ENCODE data around the gene MCM3AP. TPM values are rescaled to one million over a fixed set of nuclear protein-coding genes. Genes with fewer than 3 reads are reported as not detected.

MCM3AP gene
- total and polyA plus RNA-seq, 9 of the 15 experiments (the other 6 are each of a cell fraction or from before 2014, with no cell fraction given): 6.5 to 179 (median 69.6) TPM

GRCh38 chr21:46265736-46266525, 19.5 kb downstream of the MCM3AP start:
- no peak overlapping the region for H3K4me2 ChIP-seq (ENCODE audit: insufficient read depth, low read length)
- H3K4me3 ChIP-seq: no peak overlapping the region
- no peak overlapping the region for H3K27ac ChIP-seq (ENCODE audit: extremely low read depth, low read depth, low read length)
- no peaks in the 10 kb centered on the region for H3K79me2 ChIP-seq (ENCODE audit: control insufficient read depth, insufficient read depth, low read length)
- no peak overlapping the region for H2AFZ ChIP-seq (ENCODE audit: low read depth, low read length)
- no peak; the same call in 2 of the 3 replicates for ATAC-seq
- 0 out of 2 replicates have a peak, but pooled peaks cover 8% of the 10 kb centered on the region for H4K20me1 ChIP-seq (replicated peaks; ENCODE audit: control insufficient read depth, insufficient read depth, low read length)
- in situ Hi-C loops (cut with MboI): no loop called here
- ChIA-PET POLR2A (interaction anchor here (0.6 to 2.8 kb wide), 6 partner anchors 9 to 26 kb away, joined by 3 to 16 read pairs (median 5); no protein-coding TSS in a partner anchor), CTCF (ENCODE audit: low intra/inter-chr PET ratio) (no interaction called here)
- H3K9me1 ChIP-seq (ENCODE audit: control insufficient read depth, insufficient read depth, low read length): peaks cover 7% of the 10 kb centered on the region
- H3K36me3 ChIP-seq (ENCODE audit: control insufficient read depth, insufficient read depth, low read length): peaks cover 88% of the 10 kb centered on the region
- peak overlapping the region in 1 of 2 experiments; percentile 70; a peak in 2 of 4 replicates for H3K9ac ChIP-seq (ENCODE audit: insufficient read depth in 1 of 2, low read depth in 2 of 2, low read length in 2 of 2)
- H3K4me1 ChIP-seq (replicated peaks in 1 of 2; ENCODE audit: control insufficient read depth in 2 of 2, insufficient read depth in 2 of 2, low read length in 2 of 2): peaks cover 0 to 22% of the 10 kb centered on the region in 2 experiments; a peak in 3 of 5 replicates
- no peaks in the 10 kb centered on the region for H3K27me3 ChIP-seq (ENCODE audit: control insufficient read depth in 2 of 2, insufficient read depth in 2 of 2, low read length in 2 of 2)
- WGBS (ENCODE audit: insufficient coverage, low coverage, missing lambda C conversion rate): 88% methylated on average over 25 of the region's 26 CpGs
- no peak for DNase-seq (ENCODE audit: extremely low read depth in 1 of 4, low spot score in 3 of 4)
- intact Hi-C loops (cut with micrococcal nuclease): no loop called here
- BruUV-seq (replicated peaks): no TSS peak
- H3K9me3 ChIP-seq (replicated peaks; ENCODE audit: control insufficient read depth, insufficient read depth, low read depth, low read length): no peaks in the 10 kb centered on the region
- FAIRE-seq: no peak
- no peak for TF ChIP-seq MYC (IDR thresholded peaks at IDR 0.05; ENCODE audit: low read depth, low read length)
- TF ChIP-seq MYC (CRISPR knock-in tag; IDR thresholded peaks at IDR 0.05; ENCODE audit: borderline replicate concordance, low read depth): no peak
- no peak for TF ChIP-seq ZNF584 (CRISPR knock-in tag; IDR thresholded peaks at IDR 0.05; ENCODE audit: low read depth)
- TF ChIP-seq GTF2A2 (tag; IDR thresholded peaks at IDR 0.05): no peak
- TF ChIP-seq, protein P1, sequence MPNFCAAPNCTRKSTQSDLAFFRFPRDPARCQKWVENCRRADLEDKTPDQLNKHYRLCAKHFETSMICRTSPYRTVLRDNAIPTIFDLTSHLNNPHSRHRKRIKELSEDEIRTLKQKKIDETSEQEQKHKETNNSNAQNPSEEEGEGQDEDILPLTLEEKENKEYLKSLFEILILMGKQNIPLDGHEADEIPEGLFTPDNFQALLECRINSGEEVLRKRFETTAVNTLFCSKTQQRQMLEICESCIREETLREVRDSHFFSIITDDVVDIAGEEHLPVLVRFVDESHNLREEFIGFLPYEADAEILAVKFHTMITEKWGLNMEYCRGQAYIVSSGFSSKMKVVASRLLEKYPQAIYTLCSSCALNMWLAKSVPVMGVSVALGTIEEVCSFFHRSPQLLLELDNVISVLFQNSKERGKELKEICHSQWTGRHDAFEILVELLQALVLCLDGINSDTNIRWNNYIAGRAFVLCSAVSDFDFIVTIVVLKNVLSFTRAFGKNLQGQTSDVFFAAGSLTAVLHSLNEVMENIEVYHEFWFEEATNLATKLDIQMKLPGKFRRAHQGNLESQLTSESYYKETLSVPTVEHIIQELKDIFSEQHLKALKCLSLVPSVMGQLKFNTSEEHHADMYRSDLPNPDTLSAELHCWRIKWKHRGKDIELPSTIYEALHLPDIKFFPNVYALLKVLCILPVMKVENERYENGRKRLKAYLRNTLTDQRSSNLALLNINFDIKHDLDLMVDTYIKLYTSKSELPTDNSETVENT (CRISPR knock-in tag; IDR thresholded peaks at IDR 0.05): no peak
- TF ChIP-seq SRSF3 (IDR thresholded peaks at IDR 0.05; ENCODE audit: insufficient read depth, low read length): no peak
- TF ChIP-seq CREB5 (CRISPR knock-in tag; IDR thresholded peaks at IDR 0.05): no peak
- no peak for TF ChIP-seq KDM1A (IDR thresholded peaks at IDR 0.05)
- TF ChIP-seq POLR3G (IDR thresholded peaks at IDR 0.05; ENCODE audit: extremely low read depth, insufficient read length, insufficient replicate concordance): no peak
- TF ChIP-seq, protein P2, sequence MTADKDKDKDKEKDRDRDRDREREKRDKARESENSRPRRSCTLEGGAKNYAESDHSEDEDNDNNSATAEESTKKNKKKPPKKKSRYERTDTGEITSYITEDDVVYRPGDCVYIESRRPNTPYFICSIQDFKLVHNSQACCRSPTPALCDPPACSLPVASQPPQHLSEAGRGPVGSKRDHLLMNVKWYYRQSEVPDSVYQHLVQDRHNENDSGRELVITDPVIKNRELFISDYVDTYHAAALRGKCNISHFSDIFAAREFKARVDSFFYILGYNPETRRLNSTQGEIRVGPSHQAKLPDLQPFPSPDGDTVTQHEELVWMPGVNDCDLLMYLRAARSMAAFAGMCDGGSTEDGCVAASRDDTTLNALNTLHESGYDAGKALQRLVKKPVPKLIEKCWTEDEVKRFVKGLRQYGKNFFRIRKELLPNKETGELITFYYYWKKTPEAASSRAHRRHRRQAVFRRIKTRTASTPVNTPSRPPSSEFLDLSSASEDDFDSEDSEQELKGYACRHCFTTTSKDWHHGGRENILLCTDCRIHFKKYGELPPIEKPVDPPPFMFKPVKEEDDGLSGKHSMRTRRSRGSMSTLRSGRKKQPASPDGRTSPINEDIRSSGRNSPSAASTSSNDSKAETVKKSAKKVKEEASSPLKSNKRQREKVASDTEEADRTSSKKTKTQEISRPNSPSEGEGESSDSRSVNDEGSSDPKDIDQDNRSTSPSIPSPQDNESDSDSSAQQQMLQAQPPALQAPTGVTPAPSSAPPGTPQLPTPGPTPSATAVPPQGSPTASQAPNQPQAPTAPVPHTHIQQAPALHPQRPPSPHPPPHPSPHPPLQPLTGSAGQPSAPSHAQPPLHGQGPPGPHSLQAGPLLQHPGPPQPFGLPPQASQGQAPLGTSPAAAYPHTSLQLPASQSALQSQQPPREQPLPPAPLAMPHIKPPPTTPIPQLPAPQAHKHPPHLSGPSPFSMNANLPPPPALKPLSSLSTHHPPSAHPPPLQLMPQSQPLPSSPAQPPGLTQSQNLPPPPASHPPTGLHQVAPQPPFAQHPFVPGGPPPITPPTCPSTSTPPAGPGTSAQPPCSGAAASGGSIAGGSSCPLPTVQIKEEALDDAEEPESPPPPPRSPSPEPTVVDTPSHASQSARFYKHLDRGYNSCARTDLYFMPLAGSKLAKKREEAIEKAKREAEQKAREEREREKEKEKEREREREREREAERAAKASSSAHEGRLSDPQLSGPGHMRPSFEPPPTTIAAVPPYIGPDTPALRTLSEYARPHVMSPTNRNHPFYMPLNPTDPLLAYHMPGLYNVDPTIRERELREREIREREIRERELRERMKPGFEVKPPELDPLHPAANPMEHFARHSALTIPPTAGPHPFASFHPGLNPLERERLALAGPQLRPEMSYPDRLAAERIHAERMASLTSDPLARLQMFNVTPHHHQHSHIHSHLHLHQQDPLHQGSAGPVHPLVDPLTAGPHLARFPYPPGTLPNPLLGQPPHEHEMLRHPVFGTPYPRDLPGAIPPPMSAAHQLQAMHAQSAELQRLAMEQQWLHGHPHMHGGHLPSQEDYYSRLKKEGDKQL (CRISPR knock-in tag; IDR thresholded peaks at IDR 0.05; ENCODE audit: borderline replicate concordance): no peak
- no peak for TF ChIP-seq MAZ (CRISPR knock-in tag; conservative IDR thresholded peaks at IDR 0.05 in 1 of 2, IDR thresholded peaks at IDR 0.05 in 1 of 2)

Measured in K562 (cell line).